Stimulated activated memory B cell treated with anti-CD40 and anti-IgM and Interleukin-4, amounts not matched to agents 10 μg/mL and 1 μg/mL and 100 μg/mL, for 72 hours (primary cell): ENCODE measurements around the gene FAM124B.
"Not testable (repeated sequence)": the region's sequence is repeated elsewhere in the genome, so short reads cannot be mapped to it uniquely, and the experiment has no call there.

Experiments used
- ATAC-seq: fragments of 150-1000 bp; cut with Tn5 transposase; 2 replicates; pipeline ENCODE4 v1.10.0; 2021
- H3K27ac Mint-ChIP-seq: one replicate; pipeline ENCODE4 v1.8.0; 2022; ENCODE audit warnings: mild to moderate bottlenecking, mixed read lengths
- H3K27me3 Mint-ChIP-seq: one replicate; pipeline ENCODE4 v1.8.0; 2022; ENCODE audit warnings: mixed read lengths
- H3K36me3 Mint-ChIP-seq: one replicate; pipeline ENCODE4 v1.8.0; 2022; ENCODE audit warnings: mixed read lengths
- H3K4me1 Mint-ChIP-seq: one replicate; pipeline ENCODE4 v1.8.0; 2022; ENCODE audit warnings: mixed read lengths
- H3K4me3 Mint-ChIP-seq: one replicate; pipeline ENCODE4 v1.8.0; 2022; ENCODE audit warnings: mild to moderate bottlenecking, moderate library complexity, mixed read lengths
- H3K9me3 Mint-ChIP-seq: one replicate; pipeline ENCODE4 v1.8.0; 2022; ENCODE audit warnings: mixed read lengths

The FAM124B gene

GRCh38 chr2:224403657-224404056 is 1.8 kb upstream of the FAM124B start:
- no peak for ATAC-seq
- H3K27ac Mint-ChIP-seq, result no peak overlapping the region
- peaks cover 5% of the 10 kb centered on the region for H3K36me3 Mint-ChIP-seq
- peaks cover 3% of the 10 kb centered on the region for H3K9me3 Mint-ChIP-seq
- H3K4me3 Mint-ChIP-seq, result no peak overlapping the region
- H3K4me1 Mint-ChIP-seq, result peaks cover 9% of the 10 kb centered on the region
- H3K27me3 Mint-ChIP-seq, result no peaks in the 10 kb centered on the region

- Mint-ChIP-seq H3K36me3 (no peaks in the 10 kb centered on the region), H3K27me3 (no peaks in the 10 kb centered on the region), H3K4me3 (peak overlapping the region; percentile 53), H3K9me3 (peaks cover 5% of the 10 kb centered on the region), H3K4me1 (peaks cover 9% of the 10 kb centered on the region), H3K27ac (no peak overlapping the region)
- ATAC-seq, result no peak
Observed at GRCh38 chr2:224400886-224401632, 848 bp downstream of the FAM124B start.

DNA sequence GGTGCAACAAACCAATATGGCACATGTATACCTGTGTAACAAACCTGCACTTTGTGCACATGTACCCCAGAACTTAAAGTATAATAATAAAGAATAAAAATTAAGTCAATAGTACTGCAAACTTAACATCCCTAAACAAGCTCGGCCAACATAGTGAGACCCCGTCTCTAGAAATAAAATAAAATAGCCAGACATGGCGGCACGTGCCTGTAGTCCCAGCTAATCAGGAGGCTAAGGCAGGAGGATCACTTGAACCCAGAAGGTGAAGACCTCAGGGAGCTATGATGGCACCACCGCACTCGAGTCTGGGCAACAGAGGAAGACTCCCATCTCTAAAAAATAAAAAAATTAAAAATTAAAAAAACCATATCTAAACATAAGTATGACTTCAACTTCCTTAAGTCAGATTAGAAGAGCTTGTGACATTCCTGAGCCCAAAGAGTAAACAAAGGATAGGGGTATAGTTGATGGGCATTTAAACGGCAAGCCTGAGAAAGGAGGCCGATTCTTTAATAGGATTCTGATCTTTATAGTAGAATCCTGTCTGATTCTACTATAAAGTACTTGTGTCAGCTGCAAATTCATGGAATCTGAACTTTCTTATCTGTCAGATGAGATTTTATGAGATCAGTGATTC is 1.6 kb downstream of the FAM124B start:
- peaks cover 5% of the 10 kb centered on the region for H3K9me3 Mint-ChIP-seq

DNA sequence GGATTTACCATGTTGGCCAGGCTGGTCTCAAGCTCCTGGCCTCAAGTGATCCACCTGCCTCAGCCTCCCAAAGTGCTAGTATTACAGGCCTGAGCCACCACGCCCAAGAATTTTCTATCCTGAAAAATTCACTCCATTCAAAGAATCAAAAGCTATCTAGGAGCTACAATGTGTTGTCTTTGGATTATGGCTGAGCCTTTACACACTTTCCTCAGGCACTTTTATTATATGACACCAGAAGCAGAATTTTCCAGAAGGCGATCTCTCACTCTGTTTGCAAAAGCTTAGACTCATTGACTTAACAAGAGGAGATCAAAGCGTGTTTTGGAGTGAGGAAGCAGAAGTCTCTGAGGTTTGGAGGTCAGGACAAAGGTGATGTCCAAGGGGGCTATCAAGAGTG is 3.6 kb downstream of the FAM124B start:
- no peak for ATAC-seq
- H3K27ac Mint-ChIP-seq, result no peak overlapping the region
- H3K4me1 Mint-ChIP-seq, result peaks cover 9% of the 10 kb centered on the region
- no peaks in the 10 kb centered on the region for H3K27me3 Mint-ChIP-seq
- peaks cover 5% of the 10 kb centered on the region for H3K9me3 Mint-ChIP-seq
- no peak overlapping the region for H3K4me3 Mint-ChIP-seq
- H3K36me3 Mint-ChIP-seq, result no peaks in the 10 kb centered on the region

More for the DNA sequence above, 1.6 kb downstream of the FAM124B start:
- ATAC-seq, result no peak
- H3K27me3 Mint-ChIP-seq, result no peaks in the 10 kb centered on the region
- no peak overlapping the region for H3K27ac Mint-ChIP-seq
- no peak overlapping the region for H3K4me3 Mint-ChIP-seq
- peaks cover 9% of the 10 kb centered on the region for H3K4me1 Mint-ChIP-seq
- no peaks in the 10 kb centered on the region for H3K36me3 Mint-ChIP-seq

- not testable (repeated sequence) for H3K27me3 Mint-ChIP-seq, H3K36me3 Mint-ChIP-seq, ATAC-seq, H3K4me3 Mint-ChIP-seq, H3K9me3 Mint-ChIP-seq, H3K27ac Mint-ChIP-seq, H3K4me1 Mint-ChIP-seq
Observed at GRCh38 chr2:224397100-224397499, 4.8 kb downstream of the FAM124B start.

GRCh38 chr2:224395620-224396390 is 6.1 kb downstream of the FAM124B start:
- Mint-ChIP-seq H3K27ac (no peak overlapping the region), H3K4me1 (no peaks in the 10 kb centered on the region), H3K9me3 (peaks cover 5% of the 10 kb centered on the region), H3K4me3 (no peak overlapping the region), H3K27me3 (no peaks in the 10 kb centered on the region), H3K36me3 (no peaks in the 10 kb centered on the region)
- ATAC-seq, result no peak

DNA sequence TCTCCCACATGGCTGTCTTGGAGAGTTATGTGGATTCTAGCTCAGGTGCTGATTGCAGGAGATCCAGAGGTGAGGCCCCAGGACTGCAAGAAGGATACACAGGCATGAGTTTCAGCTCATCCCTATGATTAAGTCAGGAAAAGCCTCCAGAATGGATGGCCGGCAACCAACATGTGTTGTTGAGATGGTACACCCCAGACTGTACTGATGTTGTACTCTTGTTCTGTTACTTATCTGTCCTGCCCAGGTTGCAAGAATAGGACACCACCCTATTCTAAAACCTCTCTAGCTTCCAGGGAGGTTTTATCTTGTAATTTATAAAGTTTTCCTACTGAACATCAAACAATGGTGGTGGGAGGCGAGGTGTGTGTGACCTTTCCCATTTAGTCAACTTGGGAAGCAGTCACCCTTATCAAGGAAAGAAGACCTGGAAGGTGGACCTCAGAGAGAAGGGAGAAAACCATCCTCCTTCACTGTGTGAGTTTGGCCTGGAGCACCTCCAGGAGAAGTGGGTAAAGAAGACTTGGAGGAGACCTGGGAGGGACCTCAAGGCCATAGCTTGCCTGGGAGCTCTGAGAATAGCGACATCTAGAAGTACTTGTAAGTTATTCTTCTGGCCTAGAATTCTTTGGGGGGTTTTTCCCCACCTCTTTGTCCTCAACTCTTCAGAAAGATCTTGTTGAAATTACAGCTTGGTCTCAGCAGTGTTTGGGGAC is 8.6 kb downstream of the FAM124B start:
- ATAC-seq, result no peak
- no peak overlapping the region for H3K4me3 Mint-ChIP-seq
- H3K27me3 Mint-ChIP-seq, result no peaks in the 10 kb centered on the region
- H3K9me3 Mint-ChIP-seq, result peaks cover 5% of the 10 kb centered on the region
- no peaks in the 10 kb centered on the region for H3K4me1 Mint-ChIP-seq
- no peak overlapping the region for H3K27ac Mint-ChIP-seq
- H3K36me3 Mint-ChIP-seq, result no peaks in the 10 kb centered on the region

GRCh38 chr2:224392545-224392944 is 9.4 kb downstream of the FAM124B start:
- H3K4me3 Mint-ChIP-seq, result no peak overlapping the region
- H3K4me1 Mint-ChIP-seq, result no peaks in the 10 kb centered on the region
- H3K27me3 Mint-ChIP-seq, result no peaks in the 10 kb centered on the region
- H3K27ac Mint-ChIP-seq, result no peak overlapping the region
- no peak for ATAC-seq
- peaks cover 5% of the 10 kb centered on the region for H3K9me3 Mint-ChIP-seq
- no peaks in the 10 kb centered on the region for H3K36me3 Mint-ChIP-seq

GRCh38 chr2:224389317-224389716 is 12.6 kb downstream of the FAM124B start:
- H3K9me3 Mint-ChIP-seq, result no peaks in the 10 kb centered on the region
- no peaks in the 10 kb centered on the region for H3K4me1 Mint-ChIP-seq
- H3K27ac Mint-ChIP-seq, result no peak overlapping the region
- no peaks in the 10 kb centered on the region for H3K27me3 Mint-ChIP-seq
- no peak for ATAC-seq
- no peaks in the 10 kb centered on the region for H3K36me3 Mint-ChIP-seq
- H3K4me3 Mint-ChIP-seq, result no peak overlapping the region

GRCh38 chr2:224386876-224387275 is 15.0 kb downstream of the FAM124B start:
- no peaks in the 10 kb centered on the region for H3K4me1 Mint-ChIP-seq
- H3K9me3 Mint-ChIP-seq, result no peaks in the 10 kb centered on the region
- no peak overlapping the region for H3K27ac Mint-ChIP-seq
- H3K36me3 Mint-ChIP-seq, result no peaks in the 10 kb centered on the region
- ATAC-seq, result no peak
- no peaks in the 10 kb centered on the region for H3K27me3 Mint-ChIP-seq
- no peak overlapping the region for H3K4me3 Mint-ChIP-seq

GRCh38 chr2:224382973-224383555 is 18.8 kb downstream of the FAM124B start:
- ATAC-seq, result no peak
- Mint-ChIP-seq H3K4me3 (no peak overlapping the region), H3K36me3 (no peaks in the 10 kb centered on the region), H3K9me3 (no peaks in the 10 kb centered on the region), H3K27me3 (no peaks in the 10 kb centered on the region), H3K4me1 (no peaks in the 10 kb centered on the region), H3K27ac (no peak overlapping the region)

DNA sequence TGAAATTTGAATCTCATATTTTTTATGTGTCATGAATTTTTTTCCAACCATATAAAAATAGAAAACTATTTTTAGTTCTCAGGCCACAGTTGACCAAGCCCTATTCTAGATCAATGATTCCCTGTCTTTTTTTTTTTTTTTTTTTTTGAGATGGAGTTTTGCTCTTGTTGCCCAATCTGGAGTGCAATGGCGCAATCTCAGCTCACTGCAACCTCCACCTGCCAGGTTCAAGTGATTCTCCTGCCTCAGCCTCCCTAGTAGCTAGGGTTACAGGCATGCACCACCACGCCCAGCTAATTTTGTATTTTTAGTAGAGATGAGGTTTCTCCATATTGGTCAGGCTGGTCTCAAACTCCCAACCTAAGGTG is 19.6 kb downstream of the FAM124B start:
- not testable (repeated sequence) for H3K4me1 Mint-ChIP-seq, H3K27ac Mint-ChIP-seq, H3K36me3 Mint-ChIP-seq, H3K4me3 Mint-ChIP-seq, H3K27me3 Mint-ChIP-seq, H3K9me3 Mint-ChIP-seq, ATAC-seq

GRCh38 chr2:224381521-224382279 is 20.2 kb downstream of the FAM124B start:
- no peaks in the 10 kb centered on the region for H3K9me3 Mint-ChIP-seq
- H3K36me3 Mint-ChIP-seq, result no peaks in the 10 kb centered on the region
- no peak overlapping the region for H3K27ac Mint-ChIP-seq
- no peaks in the 10 kb centered on the region for H3K27me3 Mint-ChIP-seq
- no peak for ATAC-seq
- H3K4me3 Mint-ChIP-seq, result no peak overlapping the region
- H3K4me1 Mint-ChIP-seq, result peaks cover 9% of the 10 kb centered on the region

GRCh38 chr2:224379986-224380385 is 21.9 kb downstream of the FAM124B start:
- Mint-ChIP-seq H3K4me1 (peaks cover 9% of the 10 kb centered on the region), H3K9me3 (no peaks in the 10 kb centered on the region), H3K36me3 (no peaks in the 10 kb centered on the region), H3K27ac (no peak overlapping the region), H3K4me3 (no peak overlapping the region), H3K27me3 (no peaks in the 10 kb centered on the region)
- no peak for ATAC-seq
